Lower leg skin (tissue), 3 donors: Measurements from ENCODE around the gene DLGAP1.

Experiments used
- CTCF ChIP-seq, 3 donors: fragments of 450-650 bp; IDR thresholded peaks; one replicate each; pipeline ENCODE4 v1.5.1; 2016; ENCODE audit warnings: antibody characterized with exemption in 3 of 3, mild to moderate bottlenecking in 3 of 3, moderate library complexity in 2 of 3
- POLR2A ChIP-seq, 2 donors: fragments of 450-650 bp; IDR thresholded peaks; one replicate each; pipeline ENCODE4 v1.6.1; 2016 to 2017; ENCODE audit warnings: antibody characterized with exemption in 2 of 2, mild to moderate bottlenecking in 1 of 2, moderate library complexity in 1 of 2

DNA sequence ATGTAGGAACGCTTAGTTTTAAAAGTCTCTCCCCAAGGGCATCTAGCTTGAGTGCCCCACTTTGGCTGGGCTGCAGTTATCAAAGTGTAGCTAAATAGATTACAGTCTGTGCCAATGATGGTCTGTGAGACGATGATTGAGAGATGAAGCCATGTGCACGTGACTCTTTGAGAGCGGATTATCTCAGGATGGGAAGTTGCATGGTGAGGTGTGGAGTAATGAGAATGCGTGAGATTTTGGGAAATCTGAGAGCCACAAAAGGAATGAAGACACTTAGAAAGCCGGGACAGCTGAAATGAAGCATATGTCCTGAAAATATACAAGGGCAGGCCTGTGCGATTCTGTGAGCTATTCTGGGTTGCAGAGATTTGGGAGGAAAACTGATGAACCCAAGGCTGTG, 635.1 kb downstream of the DLGAP1 start:
- TF ChIP-seq POLR2A (IDR thresholded peaks at IDR 0.05) (no peak), CTCF (IDR thresholded peaks at IDR 0.05) (no peak)
